ENCODE results near the gene PDE4B. TPM values are rescaled to one million over a fixed set of nuclear protein-coding genes. Genes with fewer than 3 reads are reported as not detected.

Gene PDE4B
- total and polyA plus RNA-seq, 12 donors = 1.2 to 14.9 (median 3.9) TPM

- no peak for DNase-seq
- 87 to 93% (median 90%) methylated on average over 3 of the region's 3 CpGs for WGBS, 4 donors
- no peak overlapping the region for H3K4me3 ChIP-seq
- H3K4me1 ChIP-seq (replicated peaks in 1 of 2) = peaks cover 11 to 28% of the 10 kb centered on the region in 2 donors
- no peaks in the 10 kb centered on the region for H3K36me3 ChIP-seq (replicated peaks in 1 of 2)
- TF ChIP-seq POLR2A (IDR thresholded peaks at IDR 0.05) = no peak
- TF ChIP-seq CTCF (IDR thresholded peaks at IDR 0.05) = no peak
- intact Hi-C loops (cut with DNase I) = loop anchor here in 1 of 2 donors (10.0 kb wide), 1 partner anchor 108 kb away; no protein-coding TSS in a partner anchor
- H3K27ac ChIP-seq = no peak overlapping the region
- H3K27me3 ChIP-seq = no peaks in the 10 kb centered on the region
- H3K9me3 ChIP-seq (replicated peaks in 1 of 3) = no peaks in the 10 kb centered on the region
Measured at GRCh38 chr1:66266756-66267155, 474.1 kb downstream of the PDE4B start.

DNA sequence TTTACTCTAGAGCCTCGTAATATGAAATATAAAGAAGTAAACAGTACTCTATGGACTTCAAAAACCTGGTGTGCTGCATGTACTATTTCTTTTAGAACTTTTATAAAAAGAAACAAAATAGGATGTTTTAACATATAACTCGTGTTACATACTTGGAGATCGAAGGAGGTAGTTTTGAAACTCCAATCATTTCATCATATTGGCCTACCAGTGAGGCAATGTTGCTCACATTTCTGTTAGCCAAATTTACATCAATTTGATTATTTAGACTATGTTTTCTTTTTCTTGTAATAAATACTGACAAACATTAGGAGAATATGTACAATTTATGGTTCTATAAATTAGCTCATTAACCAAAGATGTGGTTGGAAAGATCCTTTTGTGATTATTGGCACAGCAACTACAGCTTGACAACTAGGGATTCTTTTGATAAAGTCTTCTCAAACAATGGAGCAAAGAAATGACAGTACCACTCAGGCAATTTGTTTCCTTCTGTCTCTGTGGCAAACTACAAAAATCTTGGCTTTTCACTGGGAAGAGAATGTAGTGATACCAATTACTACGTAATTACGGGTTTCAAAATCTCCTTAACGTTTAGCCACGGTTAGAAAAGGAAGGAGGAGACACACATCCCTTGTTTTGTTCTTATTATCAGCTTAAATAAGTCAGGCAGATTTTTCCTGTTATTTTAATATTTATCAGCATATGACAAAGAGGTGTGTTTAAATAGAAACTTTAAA is 474.7 kb downstream of the PDE4B start:
- Histone ChIP-seq H3K27me3 (no peaks in the 10 kb centered on the region), H3K4me3 (no peak overlapping the region), H3K27ac (peak overlapping the region in 1 of 5 donors; percentile 2), H3K9me3 (replicated peaks in 1 of 3) (no peaks in the 10 kb centered on the region), H3K4me1 (replicated peaks in 1 of 2) (peaks cover 15 to 34% of the 10 kb centered on the region in 2 donors), H3K36me3 (replicated peaks in 1 of 2) (no peaks in the 10 kb centered on the region)
- no peak for DNase-seq
- 66 to 76% (median 73%) methylated on average over 7 of the region's 7 CpGs for WGBS, 4 donors
- TF ChIP-seq CTCF (IDR thresholded peaks at IDR 0.05) = no peak
- TF ChIP-seq POLR2A (IDR thresholded peaks at IDR 0.05) = no peak
- intact Hi-C loops (cut with DNase I) = loop anchor here in 1 of 2 donors (10.0 kb wide), 1 partner anchor 107 kb away; no protein-coding TSS in a partner anchor

GRCh38 chr1:66269222-66269621 is 476.5 kb downstream of the PDE4B start:
- Histone ChIP-seq H3K27ac (no peak overlapping the region), H3K36me3 (replicated peaks in 1 of 2) (no peaks in the 10 kb centered on the region), H3K4me3 (no peak overlapping the region), H3K27me3 (no peaks in the 10 kb centered on the region), H3K9me3 (replicated peaks in 1 of 3) (no peaks in the 10 kb centered on the region), H3K4me1 (replicated peaks in 1 of 2) (peaks cover 12 to 32% of the 10 kb centered on the region in 2 donors)
- intact Hi-C loops (cut with DNase I) = loop anchor here in 1 of 2 donors (10.0 kb wide), 1 partner anchor 106 kb away; no protein-coding TSS in a partner anchor
- no peak for TF ChIP-seq CTCF (IDR thresholded peaks at IDR 0.05)
- 92 to 94% (median 93%) methylated on average over 5 of the region's 5 CpGs for WGBS, 4 donors
- DNase-seq = no peak

DNA sequence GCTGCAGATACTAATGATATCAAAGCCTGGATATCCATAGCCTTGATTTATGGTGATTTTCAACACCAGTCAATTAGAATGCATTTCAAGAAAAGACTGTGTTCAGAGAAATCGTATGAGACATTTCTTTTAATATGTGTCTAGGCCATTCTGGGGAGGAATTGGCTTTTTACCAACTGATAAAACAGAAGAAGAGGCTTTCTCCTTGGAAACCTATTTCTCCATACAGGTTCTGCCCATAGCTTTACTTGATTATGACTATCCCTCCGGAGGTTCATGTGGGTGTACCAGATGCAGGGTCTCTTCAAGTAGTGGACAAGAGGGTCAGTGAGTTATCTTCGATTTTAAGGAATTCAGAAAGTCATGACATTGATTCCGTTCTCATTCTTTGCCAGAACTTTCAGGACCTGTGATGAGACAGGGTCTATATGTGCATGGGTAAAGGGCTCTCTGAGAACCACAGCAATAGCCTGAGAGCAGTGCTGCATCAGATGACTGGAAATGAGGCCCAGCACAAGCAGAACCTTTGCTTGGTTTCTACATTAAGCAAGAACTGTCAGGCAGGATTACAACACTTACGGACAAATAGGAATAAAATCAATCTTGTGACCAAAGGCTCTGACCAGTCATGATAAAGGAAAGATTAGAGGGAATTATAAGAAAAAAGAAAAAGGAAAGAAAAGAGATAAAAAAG is 477.6 kb downstream of the PDE4B start:
- Histone ChIP-seq H3K36me3 (replicated peaks in 1 of 2) (no peaks in the 10 kb centered on the region), H3K9me3 (replicated peaks in 1 of 3) (no peaks in the 10 kb centered on the region), H3K4me1 (replicated peaks in 1 of 2) (peaks cover 12 to 39% of the 10 kb centered on the region in 2 donors), H3K4me3 (no peak overlapping the region), H3K27me3 (no peaks in the 10 kb centered on the region), H3K27ac (peak overlapping the region in 4 of 5 donors; percentile 23 to 74 (median 60))
- DNase-seq = peak in 6 of 7 donors; percentile 28 to 73 (median 40)
- TF ChIP-seq CTCF (IDR thresholded peaks at IDR 0.05) (no peak), POLR2A (IDR thresholded peaks at IDR 0.05) (no peak)
- 56 to 67% (median 58%) methylated on average over 5 of the region's 5 CpGs for WGBS, 4 donors
- intact Hi-C loops (cut with DNase I) = no loop called here
